Progenitor cell of endocrine pancreas (in vitro differentiated cells): ENCODE results near the gene SPTLC2. TPM values are rescaled to one million over a fixed set of nuclear protein-coding genes. Genes with fewer than 3 reads are reported as not detected.

ENCODE experiments used
- DNase-seq: peaks from one replicate; pipeline ENCODE4 v3.0.0; 2021; ENCODE audit warnings: low spot score; ENCODE audit not compliant: unreplicated experiment
- H3K27ac Mint-ChIP-seq: 2 replicates; pipeline ENCODE4 v1.8.0; 2021; ENCODE audit warnings: mild to moderate bottlenecking, moderate library complexity, mixed read lengths
- H3K27me3 Mint-ChIP-seq: 2 replicates; pipeline ENCODE4 v1.8.0; 2021; ENCODE audit warnings: mixed read lengths
- H3K36me3 Mint-ChIP-seq: 2 replicates; pipeline ENCODE4 v1.8.0; 2022; ENCODE audit warnings: mixed read lengths; ENCODE audit not compliant: insufficient read depth
- H3K4me1 Mint-ChIP-seq: 2 replicates; pipeline ENCODE4 v1.8.0; 2021; ENCODE audit warnings: low read depth, mixed read lengths
- H3K4me3 Mint-ChIP-seq: 2 replicates; pipeline ENCODE4 v1.8.0; 2021; ENCODE audit warnings: low read depth, mild to moderate bottlenecking, moderate library complexity, mixed read lengths
- H3K9me3 Mint-ChIP-seq: 2 replicates; pipeline ENCODE4 v1.8.0; 2021; ENCODE audit warnings: low read depth, mixed read lengths
- total RNA-seq: library from RNA; stranded (reverse); gene quantifications from 2 replicates; pipeline ENCODE4 v1.2.1, GENCODE V29; 2021
- TF ChIP-seq, protein P1 (sequence below): fragments of 200-600 bp; sonication (generic); IDR thresholded peaks from one replicate; pipeline ENCODE4 v1.5.0; 2021; ENCODE audit warnings: antibody characterized with exemption, mild to moderate bottlenecking; ENCODE audit not compliant: unreplicated experiment

The SPTLC2 gene
- total RNA-seq, 1 donor from 2014 or later = 53.6 TPM

- Mint-ChIP-seq H3K4me3 (no peak overlapping the region), H3K27me3 (no peaks in the 10 kb centered on the region), H3K27ac (no peak overlapping the region), H3K4me1 (no peaks in the 10 kb centered on the region), H3K9me3 (no peaks in the 10 kb centered on the region), H3K36me3 (peaks cover 6% of the 10 kb centered on the region)
- no peak for DNase-seq
- TF ChIP-seq, protein P1, sequence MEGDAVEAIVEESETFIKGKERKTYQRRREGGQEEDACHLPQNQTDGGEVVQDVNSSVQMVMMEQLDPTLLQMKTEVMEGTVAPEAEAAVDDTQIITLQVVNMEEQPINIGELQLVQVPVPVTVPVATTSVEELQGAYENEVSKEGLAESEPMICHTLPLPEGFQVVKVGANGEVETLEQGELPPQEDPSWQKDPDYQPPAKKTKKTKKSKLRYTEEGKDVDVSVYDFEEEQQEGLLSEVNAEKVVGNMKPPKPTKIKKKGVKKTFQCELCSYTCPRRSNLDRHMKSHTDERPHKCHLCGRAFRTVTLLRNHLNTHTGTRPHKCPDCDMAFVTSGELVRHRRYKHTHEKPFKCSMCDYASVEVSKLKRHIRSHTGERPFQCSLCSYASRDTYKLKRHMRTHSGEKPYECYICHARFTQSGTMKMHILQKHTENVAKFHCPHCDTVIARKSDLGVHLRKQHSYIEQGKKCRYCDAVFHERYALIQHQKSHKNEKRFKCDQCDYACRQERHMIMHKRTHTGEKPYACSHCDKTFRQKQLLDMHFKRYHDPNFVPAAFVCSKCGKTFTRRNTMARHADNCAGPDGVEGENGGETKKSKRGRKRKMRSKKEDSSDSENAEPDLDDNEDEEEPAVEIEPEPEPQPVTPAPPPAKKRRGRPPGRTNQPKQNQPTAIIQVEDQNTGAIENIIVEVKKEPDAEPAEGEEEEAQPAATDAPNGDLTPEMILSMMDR = no peak
These were observed 31.1 kb downstream of the SPTLC2 start for GRCh38 chr14:77585385-77585784.

- no peaks in the 10 kb centered on the region for H3K9me3 Mint-ChIP-seq
- no peaks in the 10 kb centered on the region for H3K27me3 Mint-ChIP-seq
- no peak overlapping the region for H3K4me3 Mint-ChIP-seq
- H3K27ac Mint-ChIP-seq = no peak overlapping the region
- TF ChIP-seq, protein P1 = no peak
- DNase-seq = no peak
- no peaks in the 10 kb centered on the region for H3K4me1 Mint-ChIP-seq
- H3K36me3 Mint-ChIP-seq = peaks cover 7% of the 10 kb centered on the region
These were observed 31.6 kb downstream of the SPTLC2 start for GRCh38 chr14:77584809-77585208.

GRCh38 chr14:77583657-77584056, 32.8 kb downstream of the SPTLC2 start:
- Mint-ChIP-seq H3K4me1 (no peaks in the 10 kb centered on the region), H3K4me3 (no peak overlapping the region), H3K36me3 (peaks cover 10% of the 10 kb centered on the region), H3K9me3 (no peaks in the 10 kb centered on the region), H3K27me3 (no peaks in the 10 kb centered on the region), H3K27ac (no peak overlapping the region)
- TF ChIP-seq, protein P1 = no peak
- no peak for DNase-seq

GRCh38 chr14:77582511-77582910, 33.9 kb downstream of the SPTLC2 start:
- DNase-seq = no peak

GRCh38 chr14:77580964-77581505, 35.4 kb downstream of the SPTLC2 start:
- Mint-ChIP-seq H3K27me3 (no peaks in the 10 kb centered on the region), H3K4me3 (no peak overlapping the region), H3K27ac (no peak overlapping the region)

More at GRCh38 chr14:77582511-77582910, 33.9 kb downstream of the SPTLC2 start:
- Mint-ChIP-seq H3K27me3 (no peaks in the 10 kb centered on the region), H3K36me3 (peaks cover 10% of the 10 kb centered on the region), H3K4me3 (no peak overlapping the region), H3K9me3 (no peaks in the 10 kb centered on the region), H3K4me1 (no peaks in the 10 kb centered on the region), H3K27ac (no peak overlapping the region)
- TF ChIP-seq, protein P1 = no peak

More at GRCh38 chr14:77580964-77581505, 35.4 kb downstream of the SPTLC2 start:
- TF ChIP-seq, protein P1 = no peak
- DNase-seq = no peak
- Mint-ChIP-seq H3K36me3 (peaks cover 10% of the 10 kb centered on the region), H3K9me3 (no peaks in the 10 kb centered on the region), H3K4me1 (peaks cover 10% of the 10 kb centered on the region)
